Activated naive CD4-positive, alpha-beta T cell treated with anti-CD3 and anti-CD28 coated beads, Interleukin-2, amount 10 ng/mL, durations not matched to agents 7 days and 5 days (primary cell): Measurements from ENCODE around the gene PHC3.
"Not testable (repeated sequence)": the region's sequence is repeated elsewhere in the genome, so short reads cannot be mapped to it uniquely, and the experiment has no call there.

Experiments
- CTCF ChIA-PET: fragments of 350-600 bp; sonication (Branson Sonifier 250); formaldehyde crosslinking; loops from one replicate; lab custom pipeline; 2021; ENCODE audit warnings: antibody characterized with exemption; lab: Charles Lee
- DNase-seq: peaks from one replicate; pipeline ENCODE4 v3.0.0-alpha.2; 2020
- H3K27ac Mint-ChIP-seq: one replicate; pipeline ENCODE4 v1.8.0; 2021; ENCODE audit warnings: mild to moderate bottlenecking, moderate library complexity, mixed read lengths
- H3K27me3 Mint-ChIP-seq: one replicate; pipeline ENCODE4 v1.8.0; 2021; ENCODE audit warnings: mild to moderate bottlenecking, mixed read lengths
- H3K36me3 Mint-ChIP-seq: one replicate; pipeline ENCODE4 v1.8.0; 2021; ENCODE audit warnings: mixed read lengths
- H3K4me1 Mint-ChIP-seq: one replicate; pipeline ENCODE4 v1.8.0; 2021; ENCODE audit warnings: mixed read lengths
- H3K4me3 Mint-ChIP-seq: one replicate; pipeline ENCODE4 v1.8.0; 2021; ENCODE audit warnings: mild to moderate bottlenecking, moderate library complexity, mixed read lengths
- H3K9me3 Mint-ChIP-seq: one replicate; pipeline ENCODE4 v1.8.0; 2021; ENCODE audit warnings: mixed read lengths

PHC3 gene

GRCh38 chr3:170204509-170204908, 23.0 kb upstream of the PHC3 start:
- no peaks in the 10 kb centered on the region for H3K9me3 Mint-ChIP-seq
- peaks cover 17% of the 10 kb centered on the region for H3K27me3 Mint-ChIP-seq
- no peak overlapping the region for H3K4me3 Mint-ChIP-seq
- DNase-seq: no peak
- H3K27ac Mint-ChIP-seq: no peak overlapping the region
- H3K4me1 Mint-ChIP-seq: no peaks in the 10 kb centered on the region
- H3K36me3 Mint-ChIP-seq: no peaks in the 10 kb centered on the region
- CTCF ChIA-PET: no interaction called here

- Mint-ChIP-seq H3K4me1 (no peaks in the 10 kb centered on the region), H3K36me3 (no peaks in the 10 kb centered on the region), H3K27ac (no peak overlapping the region), H3K9me3 (no peaks in the 10 kb centered on the region), H3K27me3 (peaks cover 17% of the 10 kb centered on the region), H3K4me3 (no peak overlapping the region)
- no peak for DNase-seq
- CTCF ChIA-PET: interaction anchor here (1.2 kb wide), 1 partner anchor 15 kb away, joined by 4 read pairs; no protein-coding TSS in a partner anchor
Measured at GRCh38 chr3:170204023-170204472, 22.5 kb upstream of the PHC3 start.

DNA sequence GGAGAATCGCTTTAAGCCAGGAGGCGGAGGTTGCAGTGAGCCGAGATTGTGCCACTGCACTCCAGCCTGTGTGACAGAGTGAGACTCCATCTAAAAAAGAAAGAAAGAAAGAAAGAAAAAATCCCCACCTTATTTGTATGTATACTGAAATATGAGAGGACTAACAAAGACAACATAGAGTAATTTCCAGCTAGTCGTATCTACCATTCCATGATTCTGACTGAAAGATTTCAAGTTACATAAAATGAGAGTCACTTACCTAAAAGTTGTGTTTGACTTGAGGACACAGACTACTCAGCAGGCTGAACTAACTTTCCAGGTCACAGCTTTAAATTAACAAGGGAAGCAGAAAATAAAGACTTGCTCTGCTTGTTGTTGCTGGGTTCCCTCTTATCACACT, 21.9 kb upstream of the PHC3 start:
- Mint-ChIP-seq H3K9me3 (no peaks in the 10 kb centered on the region), H3K27ac (no peak overlapping the region), H3K4me3 (no peak overlapping the region), H3K36me3 (no peaks in the 10 kb centered on the region), H3K4me1 (no peaks in the 10 kb centered on the region), H3K27me3 (peaks cover 17% of the 10 kb centered on the region)
- DNase-seq: no peak
- CTCF ChIA-PET: interaction anchor here (0.6 to 1.2 kb wide), 2 partner anchors 14 to 72 kb away, joined by 3 to 4 read pairs; no protein-coding TSS in a partner anchor

- no peak for DNase-seq
- no peaks in the 10 kb centered on the region for H3K4me1 Mint-ChIP-seq
- H3K27me3 Mint-ChIP-seq: peaks cover 17% of the 10 kb centered on the region
- H3K4me3 Mint-ChIP-seq: no peak overlapping the region
- no peaks in the 10 kb centered on the region for H3K9me3 Mint-ChIP-seq
- CTCF ChIA-PET: no interaction called here
- H3K36me3 Mint-ChIP-seq: no peaks in the 10 kb centered on the region
- no peak overlapping the region for H3K27ac Mint-ChIP-seq
Measured at GRCh38 chr3:170201527-170201926, 20.0 kb upstream of the PHC3 start.

- no peaks in the 10 kb centered on the region for H3K9me3 Mint-ChIP-seq
- H3K27me3 Mint-ChIP-seq: peaks cover 17% of the 10 kb centered on the region
- CTCF ChIA-PET: no interaction called here
- no peak for DNase-seq
- no peak overlapping the region for H3K4me3 Mint-ChIP-seq
- no peaks in the 10 kb centered on the region for H3K36me3 Mint-ChIP-seq
- H3K27ac Mint-ChIP-seq: no peak overlapping the region
- H3K4me1 Mint-ChIP-seq: no peaks in the 10 kb centered on the region
Measured at GRCh38 chr3:170200987-170201386, 19.5 kb upstream of the PHC3 start.

DNA sequence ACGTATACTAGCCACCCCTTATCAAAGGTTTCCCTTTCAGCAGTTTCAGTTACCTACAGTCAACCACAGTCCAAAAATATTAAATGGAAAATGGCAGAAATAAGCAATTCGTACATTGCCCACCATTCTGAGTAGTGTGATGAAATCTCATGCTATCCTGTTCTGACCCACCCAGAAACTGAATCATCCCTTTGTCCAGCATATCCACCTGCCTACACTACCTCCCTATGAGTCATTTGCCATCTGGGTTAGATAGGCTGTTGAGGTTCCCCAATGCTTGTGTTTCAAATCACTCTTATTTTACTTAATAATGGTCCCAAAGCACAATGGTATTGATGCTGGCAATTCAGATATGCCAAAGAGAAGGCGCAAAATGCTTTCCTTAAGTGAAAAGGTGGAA, 15.3 kb upstream of the PHC3 start:
- H3K27ac Mint-ChIP-seq: peak overlapping the region; percentile 33

GRCh38 chr3:170195759-170196158, 14.2 kb upstream of the PHC3 start:
- H3K4me3 Mint-ChIP-seq, DNase-seq, H3K27ac Mint-ChIP-seq, H3K4me1 Mint-ChIP-seq, CTCF ChIA-PET, H3K36me3 Mint-ChIP-seq, H3K9me3 Mint-ChIP-seq: not testable (repeated sequence)
- H3K27me3 Mint-ChIP-seq: peaks cover 19% of the 10 kb centered on the region

More for the DNA sequence above, 15.3 kb upstream of the PHC3 start:
- Mint-ChIP-seq H3K4me1 (no peaks in the 10 kb centered on the region), H3K4me3 (no peak overlapping the region), H3K27me3 (peaks cover 23% of the 10 kb centered on the region), H3K36me3 (no peaks in the 10 kb centered on the region), H3K9me3 (no peaks in the 10 kb centered on the region)
- no peak for DNase-seq
- CTCF ChIA-PET: no interaction called here

DNA sequence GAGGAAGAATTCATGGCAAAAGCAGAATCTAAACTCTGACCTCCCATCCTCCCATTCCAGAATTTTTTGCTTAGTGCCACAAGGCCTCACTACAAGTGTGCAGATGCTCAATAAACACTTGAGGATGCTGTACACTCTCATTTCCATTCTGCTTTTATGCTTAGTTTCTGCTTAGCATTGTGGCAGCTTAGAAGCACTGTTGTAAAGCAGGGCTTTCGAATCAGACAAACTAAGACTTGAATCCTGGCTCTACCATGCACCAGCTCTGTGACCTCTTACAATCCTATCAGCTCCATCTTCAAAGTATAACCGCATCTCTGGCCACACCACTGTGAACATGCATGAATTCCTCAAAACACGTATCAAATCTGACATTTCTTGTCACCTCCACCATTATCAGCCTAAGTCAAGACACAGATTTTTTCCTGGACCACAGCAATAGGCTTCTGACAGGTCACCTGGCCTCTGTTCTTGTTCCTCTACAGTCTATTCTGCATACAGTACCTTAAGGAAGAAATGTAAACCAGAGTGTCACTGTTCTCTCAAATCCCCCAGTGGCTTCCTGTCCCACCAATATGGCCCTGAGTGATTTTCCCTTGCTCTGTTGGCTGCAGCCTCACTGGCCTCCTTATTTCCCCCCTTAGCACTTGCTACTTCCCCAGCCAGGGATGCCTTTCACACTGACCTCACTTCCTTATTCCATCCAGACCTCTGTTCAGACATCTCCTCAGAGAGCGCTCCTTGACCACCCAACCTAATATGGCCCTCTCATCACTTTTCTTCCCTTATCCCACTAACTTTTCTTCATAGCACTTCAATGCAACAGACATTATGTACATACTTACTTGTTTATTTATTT, 8.1 kb upstream of the PHC3 start:
- H3K4me3 Mint-ChIP-seq: no peak overlapping the region

DNA sequence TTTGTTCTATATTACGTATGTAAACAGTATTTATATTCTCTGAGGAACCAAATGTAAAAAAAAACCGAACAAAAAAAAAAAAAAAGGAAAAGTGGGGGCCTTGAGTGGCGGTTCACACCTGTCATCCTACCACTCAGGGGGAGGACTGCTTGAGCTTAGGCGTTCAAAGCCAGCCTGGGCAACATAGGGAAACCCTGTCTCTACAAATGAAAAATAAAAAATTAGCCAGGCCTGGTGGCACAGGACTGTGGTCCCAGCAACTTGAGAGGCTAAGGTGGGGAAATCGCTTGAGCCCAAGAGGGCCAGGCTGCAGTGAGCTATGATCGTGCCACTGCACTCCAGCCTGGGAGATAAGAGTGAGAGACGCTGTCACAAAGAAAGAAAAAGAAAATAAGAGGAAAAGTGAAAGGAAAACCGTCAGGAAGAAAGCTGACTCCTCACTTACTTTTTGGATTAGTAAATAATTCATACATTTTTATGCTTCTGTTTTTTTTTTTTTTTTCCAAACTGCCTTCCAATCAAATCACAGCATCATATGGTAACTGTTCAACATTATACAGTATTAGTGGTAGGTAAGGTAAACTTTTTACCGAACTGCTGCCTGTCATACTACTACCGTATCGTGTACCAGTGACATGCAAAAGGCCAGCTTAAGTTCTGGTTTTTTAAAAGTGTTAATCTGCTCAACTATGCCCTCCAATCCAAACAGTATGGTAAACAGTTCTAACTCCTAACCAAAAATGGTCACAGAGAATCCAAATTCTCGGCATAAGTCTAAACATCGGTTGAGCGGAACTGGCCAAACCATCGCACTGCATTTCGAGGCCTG, 1.2 kb downstream of the PHC3 start:
- H3K4me3 Mint-ChIP-seq: peak overlapping the region; percentile 99
- peaks cover 34% of the 10 kb centered on the region for H3K4me1 Mint-ChIP-seq
- H3K9me3 Mint-ChIP-seq: no peaks in the 10 kb centered on the region
- CTCF ChIA-PET: interaction anchor here (0.5 to 0.7 kb wide), 2 partner anchors 134 to 313 kb away, joined by 3 read pairs; no protein-coding TSS in a partner anchor
- peak overlapping the region; percentile 100 for H3K27ac Mint-ChIP-seq
- DNase-seq: peak; percentile 25
- H3K27me3 Mint-ChIP-seq: no peaks in the 10 kb centered on the region
- peaks cover 26% of the 10 kb centered on the region for H3K36me3 Mint-ChIP-seq

More for the DNA sequence above, 8.1 kb upstream of the PHC3 start:
- Mint-ChIP-seq H3K27ac (no peak overlapping the region), H3K27me3 (peaks cover 20% of the 10 kb centered on the region), H3K36me3 (no peaks in the 10 kb centered on the region), H3K9me3 (no peaks in the 10 kb centered on the region), H3K4me1 (peaks cover 13% of the 10 kb centered on the region)
- CTCF ChIA-PET: interaction anchor here (0.5 to 2.1 kb wide), 7 partner anchors 14 to 622 kb away, joined by 3 to 7 read pairs (median 4); partner anchors contain the start of gene PRKCI
- no peak for DNase-seq

- peaks cover 31% of the 10 kb centered on the region for H3K36me3 Mint-ChIP-seq
- H3K27me3 Mint-ChIP-seq: no peaks in the 10 kb centered on the region
- DNase-seq: no peak
- H3K4me1 Mint-ChIP-seq: peaks cover 41% of the 10 kb centered on the region
- H3K27ac Mint-ChIP-seq: peak overlapping the region; percentile 100
- peak overlapping the region; percentile 99 for H3K4me3 Mint-ChIP-seq
- CTCF ChIA-PET: no interaction called here
- H3K9me3 Mint-ChIP-seq: no peaks in the 10 kb centered on the region
Measured at GRCh38 chr3:170179432-170179831, 2.1 kb downstream of the PHC3 start.

GRCh38 chr3:170178651-170179050, 2.9 kb downstream of the PHC3 start:
- H3K27ac Mint-ChIP-seq: peak overlapping the region; percentile 47
- peak overlapping the region; percentile 35 for H3K4me3 Mint-ChIP-seq

GRCh38 chr3:170171563-170171962, 10.0 kb downstream of the PHC3 start:
- Mint-ChIP-seq H3K4me3 (no peak overlapping the region), H3K27me3 (no peaks in the 10 kb centered on the region), H3K9me3 (no peaks in the 10 kb centered on the region), H3K4me1 (peaks cover 50% of the 10 kb centered on the region), H3K27ac (peak overlapping the region; percentile 79), H3K36me3 (peaks cover 59% of the 10 kb centered on the region)
- DNase-seq: no peak
- CTCF ChIA-PET: interaction anchor here (0.6 to 1.9 kb wide), 2 partner anchors 17 to 152 kb away, joined by 3 to 6 read pairs; no protein-coding TSS in a partner anchor

More at GRCh38 chr3:170178651-170179050, 2.9 kb downstream of the PHC3 start:
- no peaks in the 10 kb centered on the region for H3K9me3 Mint-ChIP-seq
- H3K36me3 Mint-ChIP-seq: peaks cover 33% of the 10 kb centered on the region
- peaks cover 43% of the 10 kb centered on the region for H3K4me1 Mint-ChIP-seq
- DNase-seq: peak; percentile 79
- no peaks in the 10 kb centered on the region for H3K27me3 Mint-ChIP-seq
- CTCF ChIA-PET: no interaction called here

DNA sequence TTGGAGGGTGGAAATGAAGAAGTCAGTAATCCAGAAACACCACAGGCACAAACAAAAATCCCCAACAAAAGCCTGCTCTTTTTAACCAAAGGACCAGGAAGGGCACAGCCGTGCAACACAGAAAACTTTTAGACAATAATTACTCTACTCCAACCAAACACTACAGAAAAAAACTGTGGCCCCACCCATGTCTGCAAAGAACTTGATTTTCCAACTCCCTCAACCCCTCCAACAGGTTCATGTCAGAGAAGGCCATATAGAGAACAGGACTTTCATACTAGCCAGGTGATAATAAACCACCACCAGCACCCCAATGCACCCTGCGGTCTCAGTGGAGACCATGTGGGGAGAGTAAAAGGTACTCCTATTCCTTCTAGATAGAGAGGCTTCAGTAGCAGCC, 16.8 kb downstream of the PHC3 start:
- DNase-seq: no peak
- H3K27me3 Mint-ChIP-seq: no peaks in the 10 kb centered on the region
- H3K9me3 Mint-ChIP-seq: no peaks in the 10 kb centered on the region
- peaks cover 75% of the 10 kb centered on the region for H3K36me3 Mint-ChIP-seq
- no peak overlapping the region for H3K4me3 Mint-ChIP-seq
- peaks cover 33% of the 10 kb centered on the region for H3K4me1 Mint-ChIP-seq
- CTCF ChIA-PET: interaction anchor here (1.1 kb wide), 1 partner anchor 9 kb away, joined by 3 read pairs; no protein-coding TSS in a partner anchor
- H3K27ac Mint-ChIP-seq: no peak overlapping the region
